Large intestine (tissue), 3 donors: ENCODE data around the gene PIP5K1A. TPM values are rescaled to one million over a fixed set of nuclear protein-coding genes. Genes with fewer than 3 reads are reported as not detected.
"Not testable (repeated sequence)": the region's sequence is repeated elsewhere in the genome, so short reads cannot be mapped to it uniquely, and the experiment has no call there.

Experiments used
- DNase-seq, 2 donors: peaks; one replicate each; pipeline versions ENCODE4 v3.0.0 to v3.0.0-alpha.2; 2013
- H3K27ac ChIP-seq: one replicate; pipeline ENCODE4 v1.5.1; 2013; ENCODE audit warnings: low read length
- H3K27me3 ChIP-seq: 2 replicates; pipeline ENCODE4 v1.6.1; 2013; ENCODE audit warnings: low read length; ENCODE audit not compliant: control insufficient read depth, insufficient read depth
- H3K36me3 ChIP-seq: 2 replicates; pipeline ENCODE4 v1.6.1; 2013; ENCODE audit warnings: low read length; ENCODE audit not compliant: control insufficient read depth, insufficient read depth
- H3K4me1 ChIP-seq: one replicate; pipeline ENCODE4 v1.6.1; 2013; ENCODE audit warnings: low read length; ENCODE audit not compliant: control insufficient read depth, insufficient read depth
- H3K4me3 ChIP-seq: one replicate; pipeline ENCODE4 v1.5.1; 2013; ENCODE audit warnings: low read length
- H3K9me3 ChIP-seq: one replicate; pipeline ENCODE4 v1.6.1; 2013; ENCODE audit warnings: mild to moderate bottlenecking, low read depth, low read length, moderate library complexity; ENCODE audit not compliant: control insufficient read depth
- WGBS: methylation state at CpG from one replicate; pipeline ENCODE4 v1.1.5; 2013; ENCODE audit warnings: low lambda C conversion rate; ENCODE audit not compliant: insufficient coverage; 5-methylcytosine and 5-hydroxymethylcytosine counted together
- polyA plus RNA-seq: library from polyadenylated mRNA; unstranded; fragments of 120-200 nt; gene quantifications from one replicate; pipeline ENCODE4 v1.2.1, GENCODE V29; 2013

PIP5K1A gene
- polyA plus RNA-seq, 1 donor: 32.9 TPM

GRCh38 chr1:151192047-151192446 is 6.3 kb upstream of the PIP5K1A start:
- no peaks in the 10 kb centered on the region for H3K9me3 ChIP-seq
- H3K4me3 ChIP-seq: no peak overlapping the region
- no peak for DNase-seq
- peaks cover 4% of the 10 kb centered on the region for H3K4me1 ChIP-seq
- H3K27me3 ChIP-seq: no peaks in the 10 kb centered on the region
- no peaks in the 10 kb centered on the region for H3K36me3 ChIP-seq
- H3K27ac ChIP-seq: no peak overlapping the region
- WGBS: no CpG with 5 or more reads among the region's 7 CpGs

GRCh38 chr1:151193304-151193703 is 5.0 kb upstream of the PIP5K1A start:
- Histone ChIP-seq H3K9me3 (no peaks in the 10 kb centered on the region), H3K27me3 (no peaks in the 10 kb centered on the region), H3K4me1 (peaks cover 7% of the 10 kb centered on the region), H3K36me3 (no peaks in the 10 kb centered on the region), H3K27ac (no peak overlapping the region), H3K4me3 (no peak overlapping the region)
- no peak for DNase-seq
- WGBS: 60% methylated on average over 1 of the region's 6 CpGs

- DNase-seq: no peak
Measured at GRCh38 chr1:151193856-151194255, 4.5 kb upstream of the PIP5K1A start.

GRCh38 chr1:151194894-151195594 is 3.3 kb upstream of the PIP5K1A start:
- H3K4me1 ChIP-seq, H3K9me3 ChIP-seq, H3K27me3 ChIP-seq, H3K27ac ChIP-seq, H3K36me3 ChIP-seq, H3K4me3 ChIP-seq: not testable (repeated sequence)
- WGBS: 60% methylated on average over 1 of the region's 17 CpGs
- peak; percentile 51 to 55 for DNase-seq

More at GRCh38 chr1:151193856-151194255, 4.5 kb upstream of the PIP5K1A start:
- Histone ChIP-seq H3K4me3 (no peak overlapping the region), H3K27ac (no peak overlapping the region), H3K4me1 (peaks cover 5% of the 10 kb centered on the region), H3K36me3 (no peaks in the 10 kb centered on the region), H3K27me3 (no peaks in the 10 kb centered on the region), H3K9me3 (no peaks in the 10 kb centered on the region)
- 100% methylated on average over 1 of the region's 1 CpG for WGBS

- H3K4me3 ChIP-seq: no peak overlapping the region
- DNase-seq: peak; percentile 61 to 74
- 0% methylated on average over 2 of the region's 14 CpGs for WGBS
Measured at GRCh38 chr1:151196292-151196800, 2.0 kb upstream of the PIP5K1A start.

GRCh38 chr1:151197863-151198253 is 494 bp upstream of the PIP5K1A start:
- Histone ChIP-seq H3K4me1 (peaks cover 8% of the 10 kb centered on the region), H3K9me3 (no peaks in the 10 kb centered on the region), H3K4me3 (peak overlapping the region; percentile 92), H3K36me3 (peaks cover 7% of the 10 kb centered on the region), H3K27ac (peak overlapping the region; percentile 93), H3K27me3 (no peaks in the 10 kb centered on the region)
- 0% methylated on average over 3 of the region's 10 CpGs for WGBS
- DNase-seq: peak; percentile 29 to 66

More at GRCh38 chr1:151196292-151196800, 2.0 kb upstream of the PIP5K1A start:
- H3K27me3 ChIP-seq: no peaks in the 10 kb centered on the region
- peaks cover 8% of the 10 kb centered on the region for H3K4me1 ChIP-seq
- H3K9me3 ChIP-seq: no peaks in the 10 kb centered on the region
- H3K27ac ChIP-seq: no peak overlapping the region
- no peaks in the 10 kb centered on the region for H3K36me3 ChIP-seq

- Histone ChIP-seq H3K27me3 (no peaks in the 10 kb centered on the region), H3K9me3 (no peaks in the 10 kb centered on the region), H3K36me3 (peaks cover 16% of the 10 kb centered on the region), H3K27ac (peak overlapping the region; percentile 93), H3K4me1 (peaks cover 8% of the 10 kb centered on the region), H3K4me3 (peak overlapping the region; percentile 92)
- WGBS: 16% methylated on average over 2 of the region's 11 CpGs
- peak in 1 of 2 donors; percentile 27 for DNase-seq
Measured at GRCh38 chr1:151199873-151200581, 1.7 kb downstream of the PIP5K1A start.

- not testable (repeated sequence) for H3K27ac ChIP-seq, H3K4me1 ChIP-seq, H3K9me3 ChIP-seq, H3K27me3 ChIP-seq, H3K4me3 ChIP-seq, DNase-seq
- H3K36me3 ChIP-seq: peaks cover 47% of the 10 kb centered on the region
- WGBS: no CpG with 5 or more reads among the region's 12 CpGs
Measured at GRCh38 chr1:151205381-151205965, 7.1 kb downstream of the PIP5K1A start.

- Histone ChIP-seq H3K27ac (no peak overlapping the region), H3K9me3 (no peaks in the 10 kb centered on the region), H3K27me3 (no peaks in the 10 kb centered on the region), H3K4me3 (no peak overlapping the region), H3K36me3 (peaks cover 37% of the 10 kb centered on the region), H3K4me1 (no peaks in the 10 kb centered on the region)
- no peak for DNase-seq
- no CpG with 5 or more reads among the region's 1 CpG for WGBS
Measured at GRCh38 chr1:151210830-151211229, 12.5 kb downstream of the PIP5K1A start.

- DNase-seq: no peak
- H3K36me3 ChIP-seq: peaks cover 27% of the 10 kb centered on the region
- 45% methylated on average over 4 of the region's 15 CpGs for WGBS
Measured at GRCh38 chr1:151211972-151212705, 13.8 kb downstream of the PIP5K1A start.

More at GRCh38 chr1:151211972-151212705, 13.8 kb downstream of the PIP5K1A start:
- no peaks in the 10 kb centered on the region for H3K9me3 ChIP-seq
- no peak overlapping the region for H3K27ac ChIP-seq
- peaks cover 3% of the 10 kb centered on the region for H3K4me1 ChIP-seq
- no peaks in the 10 kb centered on the region for H3K27me3 ChIP-seq
- H3K4me3 ChIP-seq: no peak overlapping the region
